Gastroesophageal sphincter (tissue), 3 donors: ENCODE data around the gene CDH24.

Source experiments
- CTCF ChIP-seq, 4 experiments: fragments of 200-600 bp in 2 of 4; fragments of 450-650 bp in 2 of 4; sonication (generic) in 1 of 4; IDR thresholded peaks; one replicate each; pipeline ENCODE4 v1.5.1; 2017 to 2019; ENCODE audit warnings: antibody characterized with exemption in 4 of 4, mild to moderate bottlenecking in 2 of 4, moderate library complexity in 2 of 4
- EP300 ChIP-seq: sonication (generic); formaldehyde crosslinking; IDR thresholded peaks from one replicate; pipeline ENCODE4 v1.6.1; 2017; ENCODE audit warnings: antibody characterized with exemption, mild to moderate bottlenecking
- POLR2A ChIP-seq, 2 donors: fragments of 450-650 bp; IDR thresholded peaks; one replicate each; pipeline ENCODE4 v1.6.1; 2017; ENCODE audit warnings: antibody characterized with exemption in 2 of 2, mild to moderate bottlenecking in 2 of 2, moderate library complexity in 1 of 2

- no peak for TF ChIP-seq CTCF (IDR thresholded peaks at IDR 0.05)
- TF ChIP-seq POLR2A (IDR thresholded peaks at IDR 0.05) = no peak
- no peak for TF ChIP-seq EP300
These were observed 32.4 kb upstream of the CDH24 start for GRCh38 chr14:23089498-23090253.
